Occipital lobe (tissue), 2 donors: Measurements from ENCODE around the gene FBXO42. TPM values are rescaled to one million over a fixed set of nuclear protein-coding genes. Genes with fewer than 3 reads are reported as not detected.

Source experiments
- DNase-seq: peaks from one replicate; lab custom pipeline; 2025; lab: John Stamatoyannopoulos, UW
- total RNA-seq: library from RNA; depleted of rRNA; stranded (reverse); fragments of >200 nt; gene quantifications from one replicate; pipeline ENCODE4 v1.2.3, GENCODE V29; 2014

The FBXO42 gene
- 29.5 TPM for total RNA-seq

- peak; percentile 90 for DNase-seq
Observed at GRCh38 chr1:16351994-16352841, at the start of gene FBXO42. Gene FBXO42 (minus strand): TSS chr1:16352480. CDS start chr1:16315418, 37,062 bp downstream.

GRCh38 chr1:16398371-16398953 lies 46.2 kb upstream of the FBXO42 start:
- DNase-seq, result no peak

- no peak for DNase-seq
Observed at GRCh38 chr1:16397120-16397519, 44.8 kb upstream of the FBXO42 start.

- DNase-seq, result peak; percentile 8
Observed at GRCh38 chr1:16396591-16396990, 44.3 kb upstream of the FBXO42 start.

- DNase-seq, result no peak
Observed at GRCh38 chr1:16394977-16395376, 42.7 kb upstream of the FBXO42 start.

GRCh38 chr1:16393570-16394521 lies 41.6 kb upstream of the FBXO42 start:
- DNase-seq, result no peak

- DNase-seq, result no peak
Observed at GRCh38 chr1:16392740-16393569, 40.7 kb upstream of the FBXO42 start.

GRCh38 chr1:16391411-16391810 lies 39.1 kb upstream of the FBXO42 start:
- DNase-seq, result no peak

GRCh38 chr1:16387201-16388188 lies 35.2 kb upstream of the FBXO42 start:
- no peak for DNase-seq

- peak; percentile 58 for DNase-seq
Observed at GRCh38 chr1:16386454-16387113, 34.3 kb upstream of the FBXO42 start.

- DNase-seq, result no peak
Observed at GRCh38 chr1:16385659-16386453, 33.6 kb upstream of the FBXO42 start.

GRCh38 chr1:16383888-16384287 lies 31.6 kb upstream of the FBXO42 start:
- no peak for DNase-seq

- DNase-seq, result no peak
Observed at GRCh38 chr1:16380868-16381267, 28.6 kb upstream of the FBXO42 start.

GRCh38 chr1:16378443-16378842 lies 26.2 kb upstream of the FBXO42 start:
- DNase-seq, result no peak

- DNase-seq, result no peak
Observed at GRCh38 chr1:16376971-16377370, 24.7 kb upstream of the FBXO42 start.

GRCh38 chr1:16375521-16376340 lies 23.5 kb upstream of the FBXO42 start:
- DNase-seq, result no peak

- no peak for DNase-seq
Observed at GRCh38 chr1:16374266-16374665, 22.0 kb upstream of the FBXO42 start.
